Measurements from ENCODE around the gene TECPR1.

TECPR1 gene

GRCh38 chr7:98242342-98242741 is 9.7 kb downstream of the TECPR1 start:
- no peak for DNase-seq

- no peak for DNase-seq
These were observed 10.3 kb downstream of the TECPR1 start for GRCh38 chr7:98241674-98242241.

DNA sequence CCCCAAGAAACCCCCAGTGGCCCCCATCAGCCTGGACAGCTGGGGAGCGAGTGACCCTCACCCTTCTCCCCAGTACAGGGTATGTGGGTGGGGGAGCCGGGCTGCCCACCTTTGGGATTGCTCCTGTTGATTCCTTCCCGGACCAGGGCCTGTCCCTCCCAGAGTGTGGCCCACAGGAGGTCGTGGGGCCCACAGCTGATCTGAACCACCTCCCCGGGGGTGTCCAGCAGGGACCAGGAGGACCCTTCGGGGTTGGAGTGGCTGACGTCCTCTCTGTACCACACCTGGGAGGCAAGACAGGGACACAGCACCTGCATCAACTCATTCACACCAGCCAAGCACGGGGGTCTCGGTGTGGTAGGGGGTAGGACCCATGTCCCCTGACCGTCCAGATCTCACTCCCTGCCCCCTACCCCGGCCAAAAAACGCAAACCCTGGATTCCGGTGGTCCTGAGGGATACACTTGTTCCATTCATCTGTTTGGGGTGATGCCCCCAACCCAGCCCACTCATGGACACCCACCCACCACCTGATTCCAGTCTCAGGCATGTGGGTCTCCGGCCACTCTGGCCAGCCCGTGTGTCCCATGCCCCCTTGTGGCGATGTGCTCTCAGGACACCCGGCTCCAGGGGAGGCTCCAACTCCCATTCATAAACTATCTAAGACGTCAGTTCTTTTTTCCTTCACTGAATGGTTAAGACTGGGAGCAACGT is 10.9 kb downstream of the TECPR1 start:
- peak; percentile 25 for DNase-seq

GRCh38 chr7:98238976-98239375 is 13.1 kb downstream of the TECPR1 start:
- no peak for DNase-seq

DNA sequence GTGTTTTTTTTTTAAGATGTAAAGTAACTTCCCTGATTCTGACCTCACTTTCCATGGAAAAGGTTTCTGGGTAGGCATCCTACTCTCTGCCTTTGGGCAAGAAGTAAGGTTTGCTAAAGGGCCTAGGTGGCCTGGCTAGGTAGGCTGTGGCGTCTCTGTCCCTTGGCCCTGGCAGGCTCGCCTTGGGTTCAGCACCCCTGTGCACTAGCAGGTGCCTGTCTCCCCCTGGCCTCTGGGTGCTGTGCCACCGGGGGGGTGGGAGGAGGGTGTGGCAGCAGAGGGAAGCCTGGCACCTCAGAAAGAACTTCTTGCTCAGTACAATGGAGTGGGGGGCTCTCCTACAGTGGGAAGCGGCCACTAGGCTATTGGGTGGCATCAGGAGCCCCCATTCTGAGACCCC is 14.0 kb downstream of the TECPR1 start:
- no peak for DNase-seq

GRCh38 chr7:98236355-98237185 is 15.5 kb downstream of the TECPR1 start:
- DNase-seq, result no peak

GRCh38 chr7:98235901-98236300 is 16.1 kb downstream of the TECPR1 start:
- DNase-seq, result no peak

- no peak for DNase-seq
These were observed 17.4 kb downstream of the TECPR1 start for GRCh38 chr7:98234429-98235147.

- no peak for DNase-seq
These were observed 18.6 kb downstream of the TECPR1 start for GRCh38 chr7:98233219-98234070.

DNA sequence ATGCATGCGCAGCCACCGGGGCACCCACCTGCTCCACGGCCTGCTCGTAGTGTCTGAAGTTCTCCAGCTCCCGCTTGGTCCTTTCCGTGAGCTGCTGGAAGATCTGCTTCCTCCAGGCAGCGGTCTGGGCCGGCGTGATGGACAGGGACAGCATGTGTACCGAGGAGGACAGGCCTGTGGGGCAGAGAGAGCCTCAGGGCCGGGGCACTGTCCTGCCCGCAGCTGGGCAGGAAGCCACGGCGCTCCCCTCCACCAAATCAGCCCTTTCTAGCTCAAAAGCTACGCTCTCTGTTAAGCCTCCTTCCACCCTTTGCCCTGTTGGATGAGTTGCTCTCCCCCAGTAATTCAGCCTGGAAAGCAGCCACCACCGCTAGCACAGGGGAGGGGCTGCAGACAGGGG is 19.2 kb downstream of the TECPR1 start:
- DNase-seq, result no peak

DNA sequence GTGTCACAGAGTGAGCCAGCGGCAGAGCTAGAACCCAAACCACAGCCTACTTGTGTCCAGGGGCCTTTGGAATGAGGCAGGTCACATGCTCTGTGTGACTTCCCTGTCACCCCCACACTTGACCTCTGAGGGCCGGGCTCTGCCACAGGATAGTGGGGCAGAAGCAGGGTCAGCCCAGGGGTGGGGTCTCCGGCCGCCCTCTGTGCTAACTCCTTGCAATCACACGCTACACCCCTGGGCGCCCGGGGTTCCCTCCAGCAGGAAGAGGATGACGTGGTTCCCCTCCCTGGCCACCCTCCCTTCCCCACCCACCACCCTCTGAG is 19.8 kb downstream of the TECPR1 start:
- DNase-seq, result no peak

GRCh38 chr7:98231493-98232262 is 20.4 kb downstream of the TECPR1 start:
- DNase-seq, result no peak

DNA sequence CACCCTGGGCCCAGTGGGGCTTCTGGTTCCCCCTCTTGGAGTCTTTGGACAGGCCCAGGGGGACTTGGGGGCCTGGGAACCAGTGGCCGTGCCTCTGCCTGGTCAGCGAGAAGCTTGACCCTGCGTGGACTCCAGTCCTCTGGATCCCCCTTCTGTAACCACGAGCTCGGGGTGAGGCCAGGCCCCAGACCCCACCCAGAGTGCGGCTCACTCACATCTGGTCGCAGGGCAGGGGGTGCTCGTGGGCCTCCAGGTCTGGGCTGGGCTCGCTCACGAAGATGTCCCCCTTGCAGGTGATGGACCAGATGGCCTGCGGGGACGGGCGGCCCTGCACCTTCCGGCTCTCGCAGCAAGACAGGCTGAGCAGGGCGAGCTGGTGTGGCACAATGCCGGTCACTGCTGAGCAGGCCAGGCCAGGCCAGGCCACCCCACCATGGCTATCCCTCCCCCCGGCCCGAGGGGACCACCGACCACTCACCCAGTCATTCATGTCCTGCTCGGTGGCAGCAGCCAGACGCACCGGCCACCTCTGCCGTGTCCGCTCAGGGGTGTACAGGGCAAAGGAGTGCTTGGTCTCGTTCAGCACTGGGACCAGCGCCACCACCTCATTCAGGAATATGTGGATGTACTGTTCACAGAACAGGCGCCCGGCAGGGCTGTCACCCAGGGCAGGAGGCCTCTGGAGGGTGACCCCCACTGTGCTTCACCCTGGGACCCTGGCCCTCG is 21.1 kb downstream of the TECPR1 start:
- no peak for DNase-seq

GRCh38 chr7:98229991-98230745 is 21.9 kb downstream of the TECPR1 start:
- no peak for DNase-seq

DNA sequence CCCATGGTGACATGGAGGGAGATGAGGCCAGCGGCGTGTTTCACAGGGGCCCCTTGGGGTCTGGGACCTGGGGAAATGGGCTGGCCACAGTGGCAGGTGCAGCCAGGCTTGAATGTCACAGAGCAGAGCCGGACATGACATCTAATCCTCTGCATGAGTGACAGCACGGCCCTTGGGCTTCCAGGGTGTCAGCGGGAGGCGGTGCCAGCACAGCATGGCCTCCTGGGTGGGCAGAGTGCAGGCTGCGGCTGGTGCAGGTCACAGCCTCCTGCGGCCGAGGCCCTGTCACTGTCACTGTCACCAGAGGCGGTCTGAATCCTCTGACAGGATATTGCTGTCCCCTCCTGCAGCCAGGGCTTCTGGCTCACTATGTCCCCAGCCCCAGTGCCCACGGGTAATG is 22.6 kb downstream of the TECPR1 start:
- DNase-seq, result no peak

DNA sequence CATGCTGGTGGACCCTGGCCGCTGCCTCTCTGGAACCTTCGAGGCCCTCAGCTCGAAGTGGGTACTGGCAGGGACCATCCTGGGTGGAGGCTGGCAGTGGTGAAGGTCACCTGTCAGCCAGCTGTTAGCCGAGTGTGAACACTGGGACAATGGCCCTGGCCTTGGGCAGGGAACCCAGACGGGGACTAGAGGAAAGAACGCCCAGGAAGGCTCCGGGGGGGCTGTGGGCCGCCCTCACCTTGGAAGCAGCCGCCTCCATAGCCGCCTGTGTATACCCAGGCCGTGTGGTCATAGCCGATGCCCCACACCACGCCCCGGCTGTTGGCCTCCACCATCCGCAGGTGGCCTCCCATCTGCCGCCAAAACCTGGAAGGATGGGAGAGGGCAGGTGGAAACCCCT is 23.2 kb downstream of the TECPR1 start:
- DNase-seq, result no peak

- no peak for DNase-seq
These were observed 24.1 kb downstream of the TECPR1 start for GRCh38 chr7:98227939-98228338.

DNA sequence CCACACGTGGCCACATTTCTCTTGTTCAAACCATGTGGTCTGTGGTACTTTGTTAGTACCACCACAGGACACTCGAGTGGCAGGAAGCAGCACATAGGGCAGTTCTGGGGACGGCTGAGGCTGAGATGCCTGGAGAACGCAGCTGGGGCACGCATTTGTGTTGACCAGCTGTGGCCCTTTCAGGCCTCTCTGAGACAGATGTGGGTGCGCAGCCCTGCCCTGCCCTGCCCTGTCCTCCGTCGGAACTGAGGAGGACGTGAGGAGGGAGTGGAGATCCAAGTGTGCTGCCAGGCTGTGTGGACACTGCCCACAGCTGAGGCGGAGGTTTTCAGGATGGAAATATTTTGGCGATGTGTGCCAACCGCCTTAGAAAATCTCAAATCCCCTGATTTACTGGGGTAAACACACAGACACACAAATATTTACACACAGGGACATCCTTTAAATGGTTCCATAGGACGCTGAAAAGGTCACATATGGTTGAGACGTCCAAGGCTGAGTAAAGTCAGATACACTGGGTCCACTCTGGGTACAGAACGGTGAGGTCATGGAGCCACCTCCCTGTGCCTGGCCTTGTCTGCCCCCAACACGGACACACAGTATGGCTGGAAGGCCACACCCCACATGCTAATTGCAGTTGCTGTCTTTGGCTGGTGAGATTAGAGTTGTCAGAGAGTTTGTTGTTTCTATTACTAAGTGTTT is 26.0 kb downstream of the TECPR1 start:
- no peak for DNase-seq

DNA sequence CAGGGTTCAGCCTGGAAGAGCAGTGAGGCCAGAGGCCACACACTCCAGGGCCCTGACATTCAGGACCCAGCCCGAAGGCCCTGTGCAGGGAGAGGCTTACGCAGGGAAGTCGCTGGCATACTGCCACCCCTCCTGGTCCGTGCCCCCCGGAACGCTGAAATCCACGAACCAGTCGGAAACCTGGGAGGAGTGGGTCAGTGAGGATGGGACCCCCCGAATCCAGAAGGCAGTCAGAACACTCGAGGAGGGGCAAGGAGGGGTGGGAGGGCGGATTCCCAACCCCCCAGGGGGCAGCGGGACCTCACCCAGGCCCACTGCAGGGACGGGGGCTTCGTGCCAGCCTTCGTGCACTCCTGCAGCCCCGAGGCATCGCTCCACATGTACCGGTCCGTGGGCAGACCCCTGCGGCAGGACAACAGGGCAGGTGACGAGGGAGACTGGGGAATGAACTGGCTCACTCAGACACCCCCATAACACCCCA is 27.3 kb downstream of the TECPR1 start:
- no peak for DNase-seq

Data from stimulated activated CD4-positive, alpha-beta T cell treated with anti-CD3 and anti-CD28 coated beads, Interleukin-12 subunit alpha, Interleukin-12 subunit beta, amount 100 ng/mL, for 4 hours (primary cell).